GM23248 (cell line): Measurements from ENCODE around the gene PPT1. TPM values are rescaled to one million over a fixed set of nuclear protein-coding genes. Genes with fewer than 3 reads are reported as not detected.

Experiments used
- DNase-seq: peaks from one replicate; pipeline ENCODE4 v3.0.0-alpha.2; 2015
- H2AFZ ChIP-seq: fragments of 200-600 bp; sonication (generic); 2 replicates; pipeline ENCODE4 v1.6.1; 2016; ENCODE audit warnings: antibody characterized with exemption
- H3F3A ChIP-seq: fragments of 200-600 bp; sonication (generic); 2 replicates; pipeline ENCODE4 v1.6.1; 2016; ENCODE audit warnings: mild to moderate bottlenecking, antibody characterized with exemption, mixed run types; ENCODE audit not compliant: insufficient read depth
- H3K27ac ChIP-seq: fragments of 200-600 bp; sonication (generic); 2 replicates; pipeline ENCODE4 v1.5.1; 2016; ENCODE audit warnings: mild to moderate bottlenecking
- H3K27me3 ChIP-seq: fragments of 200-600 bp; sonication (generic); replicated peaks from 2 replicates; pipeline ENCODE4 v1.6.1; 2016; ENCODE audit warnings: mild to moderate bottlenecking; ENCODE audit not compliant: insufficient read depth
- H3K36me3 ChIP-seq: fragments of 200-600 bp; sonication (generic); 2 replicates; pipeline ENCODE4 v1.6.1; 2016; ENCODE audit warnings: low read depth, mild to moderate bottlenecking
- H3K4me1 ChIP-seq: fragments of 200-600 bp; sonication (generic); 2 replicates; pipeline ENCODE4 v1.6.1; 2016; ENCODE audit warnings: mild to moderate bottlenecking; ENCODE audit not compliant: insufficient read depth
- H3K4me2 ChIP-seq: fragments of 200-600 bp; sonication (generic); one replicate; pipeline ENCODE4 v1.6.1; 2016; ENCODE audit warnings: mild to moderate bottlenecking; ENCODE audit not compliant: unreplicated experiment
- H3K4me3 ChIP-seq: fragments of 200-600 bp; sonication (generic); 2 replicates; pipeline ENCODE4 v1.5.1; 2016; ENCODE audit warnings: mild to moderate bottlenecking
- H3K79me2 ChIP-seq: fragments of 200-600 bp; sonication (generic); 2 replicates; pipeline ENCODE4 v1.6.1; 2016; ENCODE audit warnings: mild to moderate bottlenecking; ENCODE audit not compliant: insufficient read depth
- H3K9ac ChIP-seq: fragments of 200-600 bp; sonication (generic); 2 replicates; pipeline ENCODE4 v1.6.1; 2016; ENCODE audit warnings: mild to moderate bottlenecking
- H3K9me2 ChIP-seq: fragments of 200-600 bp; sonication (generic); 2 replicates; pipeline ENCODE4 v1.6.1; 2016; ENCODE audit warnings: mixed run types, mild to moderate bottlenecking, moderate library complexity; ENCODE audit not compliant: insufficient read depth
- H3K9me3 ChIP-seq: fragments of 200-600 bp; sonication (generic); one replicate; pipeline ENCODE4 v1.6.1; 2017; ENCODE audit warnings: low read depth
- H4K20me1 ChIP-seq: fragments of 200-600 bp; sonication (generic); 2 replicates; pipeline ENCODE4 v1.6.0; 2016; ENCODE audit not compliant: insufficient read depth
- EZH2 ChIP-seq: fragments of 200-600 bp; sonication (generic); IDR thresholded peaks from 2 replicates; pipeline ENCODE4 v1.6.1; 2018; ENCODE audit warnings: antibody characterized with exemption, mild to moderate bottlenecking; ENCODE audit not compliant: insufficient read depth, poor library complexity, severe bottlenecking
- EZH2phosphoT487 ChIP-seq: fragments of 200-600 bp; sonication (generic); IDR thresholded peaks from 2 replicates; pipeline ENCODE4 v1.6.1; 2018; ENCODE audit warnings: antibody characterized with exemption, moderate library complexity, mild to moderate bottlenecking, low read depth; ENCODE audit not compliant: insufficient read depth
- WGBS, 2 experiments: methylation state at CpG; one replicate each; pipeline ENCODE4 v1.1.6; 2015 to 2017; ENCODE audit warnings: low lambda C conversion rate in 2 of 2, low coverage in 1 of 2; ENCODE audit errors: missing lambda C conversion rate in 2 of 2; 5-methylcytosine and 5-hydroxymethylcytosine counted together
- in situ Hi-C: fragments of 300-500 bp; cut with MboI; formaldehyde crosslinking; loops from 2 replicates; pipeline ENCODE4 v1.15.0; 2020
- polyA plus RNA-seq: library from polyadenylated mRNA; unstranded; fragments of >200 nt; fragmentation: Nextera tagmentation; extraction: Ambion mirVana; gene quantifications from 2 replicates; pipeline ENCODE4 v1.2.1, GENCODE V29; 2016
- total RNA-seq: library from RNA; depleted of rRNA; stranded (reverse); fragments of >200 nt; shearing (Covaris generic); gene quantifications from 2 replicates; pipeline ENCODE4 v1.2.3, GENCODE V29; 2014

PPT1 gene
- total and polyA plus RNA-seq, 2 experiments from 2014 or later = 38.3 to 54.0 TPM

DNA sequence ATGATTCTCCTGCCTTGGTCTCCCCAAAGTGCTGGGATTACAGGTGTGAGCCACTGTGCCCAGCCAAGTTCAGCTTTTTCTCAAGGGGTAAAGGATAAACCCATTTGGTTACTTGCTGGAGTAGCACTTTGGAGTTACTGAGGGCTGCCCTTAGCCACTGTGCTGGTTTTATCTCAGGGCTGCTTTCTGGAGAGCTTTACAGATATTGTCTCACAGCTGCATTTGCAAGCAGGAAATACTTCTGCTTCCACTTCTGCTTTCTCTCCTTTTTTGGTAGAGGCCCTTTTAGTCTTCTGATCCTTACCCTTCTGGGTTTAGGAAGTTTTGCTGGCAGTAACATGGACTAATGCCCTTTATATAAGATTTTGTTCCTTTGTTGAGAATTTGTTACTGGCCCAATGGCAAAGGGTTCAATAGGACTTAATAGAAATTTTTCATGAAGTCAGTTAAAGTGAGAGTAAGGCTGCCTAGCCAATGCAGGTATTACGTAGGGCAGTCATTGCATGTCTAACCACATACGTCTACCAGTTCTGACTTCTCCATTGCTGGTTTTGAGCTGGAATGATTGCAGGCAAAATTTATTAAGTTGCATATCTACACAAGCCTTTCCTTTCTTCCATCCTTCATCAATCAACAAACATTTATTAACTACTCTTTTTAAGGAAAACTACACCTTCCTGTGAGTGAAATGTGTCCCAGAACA is 32.1 kb downstream of the PPT1 start:
- no peak overlapping the region for H2AFZ ChIP-seq
- H3K9ac ChIP-seq = no peak overlapping the region
- no peak for DNase-seq
- no peaks in the 10 kb centered on the region for H3K27me3 ChIP-seq
- peaks cover 82% of the 10 kb centered on the region for H3K79me2 ChIP-seq
- no peaks in the 10 kb centered on the region for H3K9me3 ChIP-seq
- no peak overlapping the region for H3K4me3 ChIP-seq
- no peak overlapping the region for H3K27ac ChIP-seq
- in situ Hi-C loops = no loop called here
- H3K36me3 ChIP-seq = peaks cover 83% of the 10 kb centered on the region
- H3K9me2 ChIP-seq = no peaks in the 10 kb centered on the region
- peaks cover 32% of the 10 kb centered on the region for H3F3A ChIP-seq
- peaks cover 20% of the 10 kb centered on the region for H3K4me1 ChIP-seq
- no peak overlapping the region for H3K4me2 ChIP-seq
- peaks cover 5% of the 10 kb centered on the region; the same call in 1 of the 2 replicates for H4K20me1 ChIP-seq
- TF ChIP-seq EZH2 (no peak), EZH2phosphoT487 (no peak)
- WGBS, 2 experiments = 100% methylated on average over 2 of the region's 2 CpGs

DNA sequence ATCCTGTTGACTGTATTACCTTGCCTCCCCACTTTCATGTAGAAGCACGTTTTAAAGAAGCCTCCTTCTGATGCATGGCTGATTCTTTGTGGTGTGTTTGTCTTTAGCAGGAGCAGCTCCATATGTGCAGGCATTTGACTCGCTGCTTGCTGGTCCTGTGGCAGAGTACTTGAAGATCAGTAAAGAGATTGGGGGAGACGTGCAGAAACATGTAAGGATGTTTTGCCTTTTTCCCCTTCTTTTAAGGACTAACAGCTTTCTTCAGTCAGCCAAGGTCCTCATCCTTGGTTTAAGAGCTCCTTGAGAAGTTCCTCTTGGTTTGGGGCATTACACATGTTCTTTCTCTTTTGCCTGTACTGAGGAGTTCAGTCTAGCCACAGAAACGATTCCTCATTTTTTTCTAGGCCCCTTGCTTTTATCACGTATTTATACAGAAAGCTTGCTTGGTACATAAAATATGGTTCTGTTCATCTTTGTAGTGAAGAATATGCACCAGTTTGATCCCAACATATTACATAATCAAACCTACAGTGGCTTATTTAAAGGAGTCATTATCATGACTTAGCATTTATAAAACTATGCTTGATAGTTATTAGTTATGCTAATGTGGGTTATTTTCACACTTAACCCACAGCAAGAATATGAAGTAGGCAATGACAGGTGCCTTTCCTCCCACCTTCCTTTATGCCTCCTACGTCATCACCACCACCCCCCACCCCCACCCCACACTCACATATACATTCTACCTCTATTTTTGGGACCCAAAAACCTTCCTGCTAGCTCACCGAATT is 36.9 kb downstream of the PPT1 start:
- Histone ChIP-seq H3K9me3 (no peaks in the 10 kb centered on the region), H3K4me3 (no peak overlapping the region), H3K36me3 (peaks cover 54% of the 10 kb centered on the region), H2AFZ (no peak overlapping the region), H3K27ac (peak overlapping the region; percentile 46), H3K79me2 (peaks cover 99% of the 10 kb centered on the region), H3K27me3 (no peaks in the 10 kb centered on the region), H4K20me1 (peaks cover 42% of the 10 kb centered on the region), H3K4me1 (peaks cover 33% of the 10 kb centered on the region), H3K4me2 (no peak overlapping the region), H3K9me2 (no peaks in the 10 kb centered on the region), H3F3A (peaks cover 56% of the 10 kb centered on the region), H3K9ac (no peak overlapping the region)
- 60 to 63% methylated on average over 7 of the region's 7 CpGs for WGBS, 2 experiments
- TF ChIP-seq EZH2 = no peak
- no peak for TF ChIP-seq EZH2phosphoT487
- in situ Hi-C loops = no loop called here
- no peak for DNase-seq

- peaks cover 33% of the 10 kb centered on the region for H3K4me1 ChIP-seq
- H3K4me2 ChIP-seq = peak overlapping the region; percentile 25
- no peak overlapping the region for H3K4me3 ChIP-seq
- H3K27me3 ChIP-seq = no peaks in the 10 kb centered on the region
- H2AFZ ChIP-seq = no peak overlapping the region
- TF ChIP-seq EZH2 (no peak), EZH2phosphoT487 (0 out of 2 replicates have a peak, but pooled peaks have one; percentile 25)
- no peaks in the 10 kb centered on the region for H3K9me3 ChIP-seq
- 94 to 96% methylated on average over 4 of the region's 4 CpGs for WGBS, 2 experiments
- peaks cover 99% of the 10 kb centered on the region for H3K79me2 ChIP-seq
- H3K9me2 ChIP-seq = no peaks in the 10 kb centered on the region
- peak; percentile 74 for DNase-seq
- peaks cover 56% of the 10 kb centered on the region for H3F3A ChIP-seq
- peaks cover 47% of the 10 kb centered on the region for H3K36me3 ChIP-seq
- peaks cover 42% of the 10 kb centered on the region for H4K20me1 ChIP-seq
- peak overlapping the region; percentile 46 for H3K27ac ChIP-seq
- in situ Hi-C loops = no loop called here
- no peak overlapping the region for H3K9ac ChIP-seq
Measured at GRCh38 chr1:40059338-40059959, 37.6 kb downstream of the PPT1 start.

- Histone ChIP-seq H3K27me3 (no peaks in the 10 kb centered on the region), H3F3A (peaks cover 56% of the 10 kb centered on the region), H3K79me2 (peaks cover 99% of the 10 kb centered on the region), H2AFZ (no peak overlapping the region), H3K36me3 (peaks cover 39% of the 10 kb centered on the region), H3K4me3 (no peak overlapping the region), H3K4me2 (peak overlapping the region; percentile 25), H3K4me1 (peaks cover 33% of the 10 kb centered on the region), H3K9me3 (no peaks in the 10 kb centered on the region), H3K27ac (peak overlapping the region; percentile 10; the same call in 1 of the 2 replicates), H4K20me1 (peaks cover 42% of the 10 kb centered on the region), H3K9me2 (no peaks in the 10 kb centered on the region), H3K9ac (no peak overlapping the region)
- WGBS, 2 experiments = 83 to 88% methylated on average over 7 of the region's 7 CpGs
- TF ChIP-seq EZH2 = no peak
- TF ChIP-seq EZH2phosphoT487 = no peak
- no peak for DNase-seq
- in situ Hi-C loops = no loop called here
Measured at GRCh38 chr1:40058453-40059337, 38.4 kb downstream of the PPT1 start.
